ENCODE data around the gene CAPN11. TPM values are rescaled to one million over a fixed set of nuclear protein-coding genes. Genes with fewer than 3 reads are reported as not detected.

The CAPN11 gene
- total and polyA plus RNA-seq, 8 donors, result 0.15 to 0.19 (median 0.18) TPM; not detected in 5

GRCh38 chr6:44219815-44220784, 61.5 kb downstream of the CAPN11 start:
- Histone ChIP-seq H3K27me3 (no peaks in the 10 kb centered on the region), H3K9me3 (no peaks in the 10 kb centered on the region), H3K36me3 (no peaks in the 10 kb centered on the region), H3K4me1 (peaks cover 82 to 91% (median 88%) of the 10 kb centered on the region in 4 donors), H3K4me3 (peak overlapping the region; percentile 49 to 64 (median 62)), H3K27ac (peak overlapping the region; percentile 92 to 99 (median 95))
- TF ChIP-seq POLR2AphosphoS5 (IDR thresholded peaks at IDR 0.05), result no peak
- no peak for TF ChIP-seq CTCF (IDR thresholded peaks at IDR 0.05)
- no peak for TF ChIP-seq EP300 (IDR thresholded peaks at IDR 0.05)
- no peak for TF ChIP-seq POLR2A (IDR thresholded peaks at IDR 0.05)
- intact Hi-C loops (cut with DNase I; ENCODE audit: low total_unique reads), result no loop called here
- WGBS, 5 donors, result 33 to 59% (median 49%) methylated on average over 21 to 28 of the region's 28 CpGs
- DNase-seq, result no peak

- Histone ChIP-seq H3K27ac (peak overlapping the region; percentile 92 to 99 (median 95)), H3K4me3 (peak overlapping the region in 1 of 4 donors; percentile 86), H3K4me1 (peaks cover 90 to 99% (median 95%) of the 10 kb centered on the region in 4 donors), H3K27me3 (no peaks in the 10 kb centered on the region), H3K9me3 (no peaks in the 10 kb centered on the region), H3K36me3 (no peaks in the 10 kb centered on the region)
- DNase-seq, result no peak
- no peak for TF ChIP-seq EP300 (IDR thresholded peaks at IDR 0.05)
- no peak for TF ChIP-seq POLR2AphosphoS5 (IDR thresholded peaks at IDR 0.05)
- TF ChIP-seq CTCF (IDR thresholded peaks at IDR 0.05), result no peak
- TF ChIP-seq POLR2A (IDR thresholded peaks at IDR 0.05), result no peak
- 69 to 81% (median 71%) methylated on average over 4 of the region's 4 CpGs for WGBS, 5 donors
- intact Hi-C loops (cut with DNase I; ENCODE audit: low total_unique reads), result no loop called here
Measured at GRCh38 chr6:44220913-44221290, 62.3 kb downstream of the CAPN11 start.

- TF ChIP-seq POLR2AphosphoS5 (IDR thresholded peaks at IDR 0.05) (peak; percentile 74 to 91 (median 80)), EP300 (IDR thresholded peaks at IDR 0.05) (peak; percentile 60), CTCF (IDR thresholded peaks at IDR 0.05) (peak in 5 of 7 experiments; percentile 73 to 88 (median 77)), POLR2A (IDR thresholded peaks at IDR 0.05) (no peak)
- no peaks in the 10 kb centered on the region for H3K9me3 ChIP-seq
- peak overlapping the region; percentile 52 to 86 (median 68) for H3K4me3 ChIP-seq
- H3K36me3 ChIP-seq, result no peaks in the 10 kb centered on the region
- no peaks in the 10 kb centered on the region for H3K27me3 ChIP-seq
- peak overlapping the region; percentile 92 to 99 (median 95) for H3K27ac ChIP-seq
- DNase-seq, result peak; percentile 96 to 97
- H3K4me1 ChIP-seq, result peaks cover 92 to 99% (median 95%) of the 10 kb centered on the region in 4 donors
- intact Hi-C loops (cut with DNase I; ENCODE audit: low total_unique reads), result no loop called here
- WGBS, 5 donors, result 9 to 22% (median 11%) methylated on average over 3 to 4 of the region's 4 CpGs
Measured at GRCh38 chr6:44221291-44221960, 62.8 kb downstream of the CAPN11 start.

- no peaks in the 10 kb centered on the region for H3K27me3 ChIP-seq
- WGBS, 5 donors, result 28 to 42% (median 32%) methylated on average over 2 of the region's 2 CpGs
- H3K4me3 ChIP-seq, result peak overlapping the region; percentile 52 to 86 (median 68)
- H3K9me3 ChIP-seq, result no peaks in the 10 kb centered on the region
- peak overlapping the region; percentile 92 to 99 (median 95) for H3K27ac ChIP-seq
- H3K36me3 ChIP-seq, result no peaks in the 10 kb centered on the region
- H3K4me1 ChIP-seq, result peaks cover 92 to 99% (median 95%) of the 10 kb centered on the region in 4 donors
- intact Hi-C loops (cut with DNase I; ENCODE audit: low total_unique reads), result no loop called here
- DNase-seq, result no peak
- TF ChIP-seq POLR2AphosphoS5 (IDR thresholded peaks at IDR 0.05), result no peak
- TF ChIP-seq CTCF (IDR thresholded peaks at IDR 0.05), result no peak
- TF ChIP-seq POLR2A (IDR thresholded peaks at IDR 0.05), result no peak
- TF ChIP-seq EP300 (IDR thresholded peaks at IDR 0.05), result no peak
Measured at GRCh38 chr6:44221961-44222335, 63.3 kb downstream of the CAPN11 start.

All from stomach (tissue), 9 donors.